HG03520 (cell line): ENCODE measurements around the gene CELSR1.
"Not testable (repeated sequence)": the region's sequence is repeated elsewhere in the genome, so short reads cannot be mapped to it uniquely, and the experiment has no call there.

Experiments used
- ATAC-seq: cut with Tn5 transposase; IDR thresholded peaks from one replicate; pipeline ENCODE4 v1.9.1; 2021; ENCODE audit warnings: mild to moderate bottlenecking, moderate library complexity; ENCODE audit not compliant: unreplicated experiment

CELSR1 gene

DNA sequence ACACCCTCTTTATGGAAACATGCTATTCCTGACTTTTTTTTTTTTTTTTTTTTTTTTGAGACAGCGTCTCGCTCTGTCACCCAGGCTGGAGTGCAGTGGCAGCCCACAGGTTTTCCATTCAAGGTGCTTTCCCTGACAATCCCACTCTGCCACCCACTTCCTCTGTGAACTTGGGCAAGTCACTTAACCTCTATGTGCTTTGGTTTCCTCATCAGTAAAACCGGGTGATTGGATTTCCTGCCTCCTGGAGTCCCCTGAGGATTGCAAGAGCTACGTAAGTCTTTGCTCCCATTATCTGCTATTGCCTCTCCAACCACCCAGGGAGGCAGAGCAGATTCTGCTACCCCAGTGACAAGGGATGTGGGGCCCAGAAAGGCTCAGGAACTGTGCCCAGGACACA lies 54.1 kb downstream of the CELSR1 start:
- no peak for ATAC-seq

DNA sequence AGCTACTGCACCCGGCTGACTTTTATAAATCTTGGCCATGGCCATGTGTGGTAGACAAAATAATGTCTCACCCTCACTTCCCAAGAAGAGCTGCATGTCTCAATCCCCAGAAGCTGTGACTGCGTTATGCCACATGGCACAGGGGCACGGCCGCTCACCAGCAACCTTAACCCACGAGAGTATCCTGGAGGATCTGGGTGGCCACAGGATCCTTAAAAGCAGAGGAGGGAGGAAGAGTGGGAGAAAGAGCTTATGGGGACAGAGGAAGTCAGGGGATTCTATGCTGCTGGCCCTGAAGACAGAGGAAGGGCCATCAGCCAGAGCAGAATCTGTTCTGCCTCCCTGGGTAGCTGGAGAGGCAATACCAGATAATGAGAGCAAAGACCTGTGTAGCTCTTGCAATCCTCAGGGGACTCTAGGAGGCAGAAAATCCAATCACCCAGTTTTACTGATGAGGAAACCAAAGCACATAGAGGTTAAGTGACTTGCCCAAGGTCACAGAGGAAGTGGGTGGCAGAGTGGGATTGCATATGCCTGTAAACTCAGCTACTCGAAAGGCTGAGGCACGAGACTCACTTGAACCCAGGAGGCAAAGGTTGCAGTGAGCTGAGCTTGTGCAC lies 55.3 kb downstream of the CELSR1 start:
- no peak for ATAC-seq

DNA sequence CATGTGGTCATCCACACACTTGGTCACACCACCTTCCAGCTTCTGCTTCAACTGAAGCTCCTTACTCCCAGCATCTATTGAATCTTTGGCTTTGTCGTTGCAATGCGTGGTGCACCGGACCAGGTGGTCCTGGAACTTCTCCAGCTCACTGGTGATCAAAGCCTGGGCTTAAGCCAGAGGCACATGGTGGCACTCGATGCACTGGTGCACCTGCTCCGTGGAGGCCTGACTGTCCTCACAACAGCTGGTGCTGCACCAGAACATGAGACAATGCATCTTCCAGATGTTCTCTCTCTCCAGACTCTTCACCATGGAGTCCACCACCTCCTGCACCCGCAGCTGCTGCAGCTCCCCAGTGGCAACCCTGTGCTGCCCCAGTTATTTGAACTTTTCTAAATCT lies 56.0 kb downstream of the CELSR1 start:
- no peak for ATAC-seq

DNA sequence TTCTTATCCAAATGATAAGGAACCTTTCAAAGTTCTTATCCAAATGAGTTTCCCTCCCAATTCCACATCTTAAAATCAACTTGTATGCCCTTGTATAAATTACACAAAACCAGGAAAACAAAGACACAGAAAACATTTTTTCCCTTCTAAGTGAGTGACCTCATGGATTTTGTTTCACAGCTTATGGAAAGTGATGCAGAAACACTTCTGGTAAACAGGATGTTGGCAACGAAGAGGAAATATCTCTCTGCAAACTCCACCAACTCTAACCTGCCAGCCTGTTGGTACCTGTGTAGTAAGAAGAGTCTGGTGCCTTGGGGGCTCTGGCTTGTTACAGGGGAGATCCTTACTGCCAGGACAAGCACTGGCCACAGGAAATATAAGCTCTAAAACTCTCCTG lies 57.0 kb downstream of the CELSR1 start:
- no peak for ATAC-seq

DNA sequence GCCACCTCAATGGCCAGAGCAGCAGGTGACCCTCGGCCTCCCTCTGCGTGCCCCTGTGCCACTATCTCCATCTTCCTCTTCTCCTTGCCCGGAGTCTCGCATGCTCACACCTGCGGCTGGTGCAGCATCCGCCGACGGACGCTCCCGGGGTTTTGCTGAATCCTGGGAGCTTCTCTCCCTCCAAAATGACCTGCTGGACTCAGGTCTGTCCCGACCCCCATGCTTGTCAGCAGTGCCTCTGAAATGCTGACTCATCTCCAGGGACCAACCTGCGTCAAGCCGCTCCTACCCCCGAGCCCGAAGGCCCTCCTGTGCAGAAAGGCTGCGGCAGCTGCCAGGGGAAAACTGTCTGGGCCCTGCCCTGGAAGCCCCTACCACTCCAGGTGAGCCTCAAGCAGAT lies 58.4 kb downstream of the CELSR1 start:
- no peak for ATAC-seq

DNA sequence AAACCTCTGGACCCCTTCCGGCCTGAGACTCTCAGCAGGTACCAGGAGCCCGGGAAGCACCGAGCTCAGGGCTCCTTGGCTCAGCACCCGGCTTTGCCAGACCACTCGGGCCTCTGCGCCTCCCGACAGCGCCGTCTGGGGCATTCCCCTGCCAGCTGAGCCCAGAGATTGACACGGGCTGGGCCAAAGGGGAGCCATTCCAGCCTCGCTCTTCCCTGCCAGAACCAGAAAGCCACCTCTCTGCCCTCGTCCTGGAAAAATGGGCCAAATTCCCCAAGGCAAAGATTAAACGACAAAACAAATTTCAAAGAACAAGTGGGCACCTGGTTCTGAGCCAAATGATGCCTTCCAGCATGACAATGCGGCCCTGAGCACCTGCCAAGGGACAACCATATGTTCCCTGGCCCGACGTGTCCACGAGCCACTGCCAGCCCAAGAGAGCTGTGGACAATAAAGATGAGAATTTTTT lies 59.3 kb downstream of the CELSR1 start:
- ATAC-seq: no peak

DNA sequence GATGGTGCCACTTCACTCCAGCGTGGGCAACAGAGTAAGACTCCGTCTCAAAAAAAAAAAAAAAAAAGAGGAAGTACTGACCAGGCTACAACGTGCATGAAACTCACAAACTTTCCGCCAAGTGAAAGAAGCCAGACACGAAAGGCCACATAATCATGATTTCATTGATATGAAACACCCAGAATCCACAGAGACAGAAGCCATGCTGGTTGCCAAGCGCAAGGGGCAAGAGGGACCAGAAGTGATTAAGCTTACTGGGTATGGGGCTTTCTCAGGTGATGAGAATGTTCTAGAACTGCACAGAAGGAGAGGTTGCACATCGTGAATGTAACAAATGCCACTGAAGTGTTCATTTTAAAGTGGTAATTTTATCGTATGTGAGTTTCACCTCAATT lies 60.9 kb downstream of the CELSR1 start:
- ATAC-seq: no peak

DNA sequence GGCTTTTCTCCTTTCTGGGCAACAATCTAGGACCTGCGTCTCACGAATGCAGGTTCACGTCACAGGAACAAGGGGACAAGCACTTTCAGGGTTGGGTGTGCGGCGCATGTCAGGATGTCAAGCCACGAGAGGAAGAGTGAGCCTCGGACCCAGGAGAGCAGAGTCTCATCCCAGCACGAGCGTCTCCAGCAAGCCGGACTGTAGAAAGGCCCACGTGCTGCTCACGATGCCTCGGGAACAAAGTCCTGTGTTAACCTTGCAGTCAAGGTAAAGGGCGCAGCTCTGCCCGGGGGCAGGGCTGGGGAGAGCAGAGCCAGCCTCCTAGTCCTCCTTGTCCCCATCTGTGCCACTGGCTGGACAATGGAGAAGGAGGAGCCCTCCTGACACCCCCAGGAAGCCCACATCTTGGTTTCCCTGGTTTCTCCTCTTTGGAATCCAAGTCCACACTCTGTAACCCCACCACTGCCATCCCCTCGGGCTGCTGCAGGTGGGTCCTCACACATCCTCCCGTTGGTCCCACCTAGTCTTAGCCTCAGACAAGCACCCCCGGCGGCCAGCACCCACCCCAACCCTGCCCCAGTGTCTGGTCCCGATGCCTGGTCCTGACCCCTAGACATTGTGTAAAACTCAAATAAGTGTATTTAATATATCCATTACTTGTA lies 63.4 kb downstream of the CELSR1 start:
- ATAC-seq: no peak

DNA sequence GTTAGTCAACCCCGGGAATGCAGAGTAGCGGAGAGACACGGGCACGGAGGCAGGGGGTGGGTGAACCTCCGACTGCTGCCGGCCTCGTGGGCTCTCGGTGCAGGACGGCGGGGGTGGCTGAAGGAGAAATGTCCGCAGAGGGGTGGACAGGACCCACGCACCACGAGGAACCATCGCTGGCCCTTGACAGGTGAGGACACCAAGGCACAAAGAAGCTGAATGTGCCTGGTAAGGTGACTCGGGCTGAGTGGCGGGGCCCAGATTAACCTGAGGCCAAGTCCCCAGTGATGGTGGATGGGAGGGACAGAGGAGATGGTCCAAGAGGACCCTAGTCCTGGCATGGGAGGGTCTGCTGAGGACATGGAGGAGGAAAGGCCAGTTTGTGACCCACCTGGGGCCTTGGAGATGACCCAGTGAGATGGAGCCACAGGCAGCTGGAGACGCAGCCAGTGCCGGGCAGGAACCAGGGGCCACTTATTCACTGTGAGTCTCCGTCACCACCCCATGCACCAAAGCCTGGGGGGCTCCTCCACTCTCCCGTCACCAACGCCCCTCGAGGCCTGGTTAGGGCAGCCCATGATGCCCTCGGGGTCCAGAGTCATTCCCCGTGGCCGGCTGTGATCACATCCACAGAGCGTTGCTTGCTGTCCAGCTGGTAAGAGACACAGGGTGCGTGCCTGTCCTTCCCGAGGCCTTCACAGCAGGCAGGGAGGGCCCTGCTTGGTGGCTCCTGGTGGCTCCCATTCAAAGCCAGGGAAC lies 64.2 kb downstream of the CELSR1 start:
- ATAC-seq: no peak

DNA sequence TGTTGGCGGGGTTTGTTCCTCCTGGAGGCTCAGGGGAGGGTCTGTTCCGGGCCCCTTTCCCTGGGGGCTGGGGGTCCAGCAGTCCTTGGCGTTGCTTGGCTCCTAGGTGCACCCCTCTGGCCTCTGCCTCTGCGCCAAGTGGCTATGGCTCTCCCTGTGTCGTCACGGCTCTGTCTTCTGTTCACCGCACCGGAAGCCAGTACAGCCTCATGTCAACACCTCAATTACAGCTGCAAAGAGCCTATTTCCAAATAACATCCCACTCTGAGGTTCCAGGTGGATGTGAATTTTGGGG lies 64.8 kb downstream of the CELSR1 start:
- no peak for ATAC-seq

DNA sequence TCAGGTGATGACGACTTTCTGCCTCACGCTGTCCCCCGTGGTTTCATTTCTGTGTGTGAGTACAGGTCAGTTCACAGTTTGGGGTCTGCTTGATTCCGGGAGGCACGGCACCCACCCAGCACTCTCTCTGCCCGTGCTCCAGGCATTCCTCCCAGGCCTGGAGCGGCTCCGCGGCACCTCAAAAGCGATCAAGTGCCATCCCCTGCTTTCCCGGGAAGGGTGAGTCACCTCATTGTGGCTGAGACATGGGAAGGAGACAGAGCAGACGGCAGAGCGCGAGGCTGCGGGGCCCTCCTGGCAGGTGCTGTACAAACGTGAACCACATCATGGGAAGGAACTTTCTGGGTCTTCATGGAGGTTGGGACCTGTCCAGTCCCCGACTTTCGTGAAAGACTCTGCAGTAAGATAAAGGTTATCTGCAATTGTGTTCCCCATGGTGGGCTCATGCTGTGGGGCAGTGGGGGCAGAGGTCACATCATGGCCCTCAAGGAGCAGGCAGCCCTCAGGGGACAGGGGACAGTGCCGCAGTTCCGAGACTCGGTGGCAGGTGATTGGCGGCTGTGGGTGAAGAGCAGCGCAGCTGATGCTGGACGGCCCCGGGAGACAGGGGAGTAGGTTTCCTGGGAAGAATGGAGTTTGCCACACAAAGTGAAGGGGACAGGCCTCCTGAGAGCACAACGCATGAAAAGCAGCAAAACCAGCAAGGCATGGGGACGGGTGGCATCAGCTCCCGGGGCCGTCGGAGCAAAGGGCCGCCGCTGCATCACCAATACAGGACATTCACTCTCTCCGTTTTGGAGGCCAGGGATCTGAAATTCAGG lies 65.3 kb downstream of the CELSR1 start:
- ATAC-seq: no peak

DNA sequence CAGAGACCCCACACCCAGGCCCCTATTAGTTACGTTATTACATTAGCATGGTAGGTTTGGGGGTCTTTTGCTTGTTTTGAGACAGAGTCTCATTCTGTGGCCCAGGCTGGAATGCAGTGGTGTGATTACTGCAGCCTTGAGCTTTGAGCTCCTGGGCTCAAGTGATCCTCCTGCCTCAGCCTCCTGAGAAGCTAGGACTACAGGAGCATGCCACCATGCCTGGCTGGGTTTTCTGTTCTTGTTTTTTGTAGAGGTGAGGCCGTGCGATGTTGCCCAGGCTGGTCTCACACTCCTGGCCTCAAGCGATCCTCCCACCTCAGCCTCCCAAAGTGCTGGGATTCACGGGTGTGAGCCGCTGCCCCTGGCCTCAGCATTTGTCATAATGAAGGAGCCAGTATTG lies 66.1 kb downstream of the CELSR1 start:
- ATAC-seq: not testable (repeated sequence)

DNA sequence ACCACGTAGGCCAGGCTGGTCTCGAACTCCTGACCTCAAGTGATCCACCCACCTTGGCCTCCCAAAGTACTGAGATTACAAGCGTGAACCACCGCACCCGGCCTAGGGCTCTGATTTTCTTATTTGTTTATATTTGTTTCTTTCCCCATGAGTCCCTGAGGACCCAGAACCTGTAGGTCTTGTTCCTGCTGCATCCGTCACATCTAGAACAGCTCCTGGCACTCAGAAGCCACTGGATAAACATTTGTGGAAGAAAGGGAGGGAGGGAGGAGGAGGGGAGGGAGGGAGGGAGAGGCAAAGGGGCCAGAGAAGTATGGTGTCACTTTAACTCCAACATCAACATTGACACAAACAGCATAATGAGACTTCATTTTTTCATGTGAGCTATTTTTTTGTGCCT lies 67.7 kb downstream of the CELSR1 start:
- ATAC-seq: no peak

DNA sequence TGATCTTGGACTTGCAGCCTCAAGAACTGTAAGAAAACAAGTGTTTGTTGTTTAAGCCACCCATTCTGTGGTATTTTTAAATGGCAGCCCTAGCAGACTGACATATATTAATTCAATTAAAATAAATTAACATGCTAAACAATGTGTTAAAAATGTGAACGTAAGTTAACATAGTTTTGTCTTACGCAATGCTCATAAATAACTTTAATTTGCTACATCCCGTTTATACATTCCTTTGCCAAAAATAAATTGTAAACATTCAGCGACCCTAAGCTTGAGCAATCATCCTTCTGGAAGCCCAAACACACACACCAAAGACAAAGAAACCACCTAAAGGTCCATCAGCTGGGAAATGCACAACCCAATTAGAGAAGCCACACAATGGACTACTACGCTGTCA lies 70.4 kb downstream of the CELSR1 start:
- ATAC-seq: no peak

DNA sequence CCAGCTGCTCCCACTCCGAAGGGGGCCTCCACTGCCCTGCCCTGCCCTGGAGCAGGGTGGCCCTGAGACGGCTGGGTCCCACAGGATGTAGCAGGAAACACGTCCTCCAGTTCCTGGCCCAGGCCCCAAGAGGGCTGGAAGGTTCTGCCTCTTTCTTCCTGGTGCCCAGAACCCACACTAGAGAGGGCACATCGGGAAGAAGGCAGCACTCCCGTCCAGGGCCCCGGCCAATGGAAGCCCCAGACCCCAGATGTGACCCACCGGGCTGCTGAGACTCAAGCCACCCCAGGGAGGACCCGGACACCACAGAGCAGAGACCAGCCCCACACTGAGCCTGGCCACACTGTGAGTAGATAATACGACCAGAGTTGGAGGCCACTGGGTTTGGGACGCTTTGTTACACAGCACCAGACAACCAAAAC lies 71.2 kb downstream of the CELSR1 start:
- ATAC-seq: no peak

DNA sequence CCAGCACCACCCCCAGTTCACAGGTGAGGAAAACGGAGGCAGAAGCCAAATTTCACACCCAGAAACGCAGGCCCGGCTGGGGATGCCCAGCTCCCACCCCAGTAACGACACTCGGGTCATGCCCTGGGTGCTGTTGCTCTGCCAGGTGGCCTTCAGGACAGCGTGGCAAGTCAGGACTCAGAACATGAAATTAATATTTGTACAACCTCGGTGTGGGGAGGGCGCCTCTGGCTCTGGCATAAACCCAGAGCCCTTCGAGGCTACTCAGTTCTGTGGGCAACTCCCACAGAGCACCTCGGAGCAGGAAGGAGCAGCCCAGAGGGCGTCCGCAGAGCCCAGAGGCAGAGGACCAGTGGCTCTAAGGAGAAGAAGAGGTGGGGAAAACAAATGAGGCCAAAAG lies 71.6 kb downstream of the CELSR1 start:
- no peak for ATAC-seq

DNA sequence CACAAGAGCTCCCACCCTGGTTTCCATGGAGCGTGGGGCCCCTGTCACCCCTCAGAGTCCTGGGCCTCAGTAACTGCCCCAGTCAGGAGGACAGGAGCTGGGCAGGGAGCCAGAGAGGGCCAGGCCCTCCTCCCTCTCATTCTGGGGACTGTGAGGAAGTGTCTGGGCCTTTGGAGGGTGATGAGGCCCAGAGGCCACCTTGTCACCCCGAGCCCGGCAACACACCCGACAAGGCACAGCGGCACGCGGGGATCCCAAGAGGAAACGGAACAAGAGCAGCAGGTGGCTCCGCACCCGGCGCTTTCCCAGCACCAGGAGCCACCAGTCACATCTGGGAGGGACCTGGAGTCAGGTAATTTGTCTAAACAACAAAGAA lies 72.1 kb downstream of the CELSR1 start:
- no peak for ATAC-seq

DNA sequence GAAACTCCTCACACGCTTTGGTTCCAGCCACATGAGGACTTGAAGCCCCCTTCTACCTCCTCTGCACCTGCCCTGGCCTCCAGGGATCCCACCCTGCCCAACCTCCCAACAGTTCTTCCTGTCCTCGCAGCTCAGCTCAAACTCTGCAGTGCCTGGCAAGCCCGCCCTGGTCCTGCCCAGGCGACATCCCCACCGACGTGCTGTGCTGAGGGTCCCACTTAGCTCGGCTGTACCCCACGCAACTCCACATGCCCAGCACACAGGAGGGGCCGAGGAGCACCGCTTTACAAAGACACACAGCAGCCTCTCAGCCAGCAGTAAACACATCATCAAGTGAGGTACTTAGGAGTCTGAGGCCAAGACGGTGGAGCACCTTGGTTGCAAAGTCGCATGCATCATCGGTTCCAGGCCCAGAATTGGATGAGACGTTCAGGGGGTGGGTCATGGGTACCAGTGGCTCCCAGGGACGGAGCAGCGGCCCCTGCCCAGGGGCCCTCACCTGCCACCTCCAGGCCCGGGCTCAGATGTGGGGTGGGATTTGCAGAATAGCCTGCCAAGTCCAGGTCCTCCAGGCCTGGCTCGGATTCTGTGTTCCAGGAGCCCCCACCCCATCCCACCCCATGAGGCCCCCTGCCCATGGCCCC lies 72.6 kb downstream of the CELSR1 start:
- no peak for ATAC-seq

DNA sequence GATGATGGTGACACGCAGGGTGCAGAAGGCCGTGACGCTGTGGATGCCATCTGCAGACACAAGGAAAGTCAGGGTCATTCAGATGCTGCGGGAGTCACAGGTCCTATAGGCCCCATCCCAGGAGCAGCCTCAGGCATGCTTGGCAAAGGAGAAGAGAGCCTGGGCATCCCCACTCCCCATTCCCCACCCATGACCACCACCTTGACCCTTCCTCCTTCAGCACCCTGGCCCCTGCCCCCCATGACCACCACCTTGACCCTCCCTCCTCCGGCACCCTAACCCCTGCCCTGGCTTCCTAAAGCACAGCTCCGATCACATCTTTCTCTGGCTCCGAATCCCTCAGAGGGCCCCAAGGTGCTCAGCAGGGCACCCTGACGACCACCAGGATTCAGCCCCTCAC lies 73.1 kb downstream of the CELSR1 start:
- ATAC-seq: no peak

DNA sequence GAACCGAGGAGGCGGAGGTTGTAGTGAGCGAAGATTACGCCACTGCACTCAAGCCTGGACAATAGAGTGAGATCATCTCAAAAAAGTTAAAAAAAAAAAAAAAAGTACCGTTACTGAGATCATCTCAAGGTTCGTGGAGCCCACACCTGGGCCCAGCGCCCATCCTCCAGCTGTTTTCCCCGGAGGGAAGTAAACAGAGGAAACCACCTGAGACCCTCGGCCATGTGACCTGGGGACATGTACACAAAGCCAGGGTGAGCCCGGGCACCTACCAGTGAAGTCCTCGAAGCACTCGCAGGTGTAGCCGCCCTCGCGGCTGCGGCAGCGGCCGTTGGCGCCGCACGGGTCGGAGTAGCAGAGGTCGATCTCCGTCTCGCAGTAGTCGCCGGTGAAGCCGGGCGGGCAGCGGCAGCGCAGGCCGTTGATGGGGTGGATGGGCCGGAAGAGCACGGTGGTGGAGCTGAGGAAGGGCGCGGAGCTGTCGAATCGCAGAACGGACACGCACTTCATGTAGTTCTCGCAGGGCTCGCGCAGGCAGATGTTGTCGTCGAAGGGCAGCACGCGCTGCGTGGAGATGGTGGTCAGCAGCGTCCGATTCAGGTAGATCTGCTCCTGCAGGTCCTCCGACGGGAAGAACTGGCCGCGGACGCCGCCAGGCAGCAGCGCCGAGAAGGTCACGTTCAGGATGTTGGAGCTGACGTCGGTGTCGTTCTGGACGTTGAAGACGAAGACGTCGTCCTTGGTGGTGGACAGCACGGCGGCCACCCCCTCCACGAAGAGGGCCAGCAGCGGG lies 73.8 kb downstream of the CELSR1 start:
- ATAC-seq: no peak
